Keratinocyte (primary cell): ENCODE measurements around the gene IGFBP6. TPM values are rescaled to one million over a fixed set of nuclear protein-coding genes. Genes with fewer than 3 reads are reported as not detected.

Experiments used
- DNase-seq: peaks from one replicate; pipeline ENCODE4 v3.0.0-alpha.2; 2011; ENCODE audit warnings: low read depth, missing footprints, low spot score
- FAIRE-seq: peaks from 2 replicates; lab custom pipeline; 2011; peaks lifted over from hg19 to GRCh38; lab: Jason Lieb, UNC
- H2AFZ ChIP-seq: 2 replicates; pipeline ENCODE4 v1.6.0; 2012; ENCODE audit warnings: low read length, control low read depth, inconsistent platforms; ENCODE audit not compliant: control insufficient read depth
- H3K27ac ChIP-seq: 2 replicates; pipeline ENCODE4 v1.5.1; 2011; ENCODE audit warnings: low read length; ENCODE audit not compliant: control insufficient read depth, insufficient read depth
- H3K27me3 ChIP-seq: 3 replicates; pipeline ENCODE4 v1.6.0; 2011; ENCODE audit warnings: low read length; ENCODE audit not compliant: control insufficient read depth, insufficient read depth; ENCODE audit errors: extremely low read depth
- H3K36me3 ChIP-seq, 2 experiments: 2 replicates in 1 of 2; 3 replicates in 1 of 2; pipeline ENCODE4 v1.5.1; 2011; ENCODE audit warnings: low read length in 2 of 2, mild to moderate bottlenecking in 1 of 2; ENCODE audit not compliant: control insufficient read depth in 2 of 2, insufficient read depth in 2 of 2; ENCODE audit errors: extremely low read depth in 1 of 2
- H3K4me1 ChIP-seq: 3 replicates; pipeline ENCODE4 v1.5.1; 2011; ENCODE audit warnings: low read length; ENCODE audit not compliant: control insufficient read depth, insufficient read depth; ENCODE audit errors: extremely low read depth
- H3K4me2 ChIP-seq: 3 replicates; pipeline ENCODE4 v1.6.0; 2011; ENCODE audit warnings: low read depth, low read length; ENCODE audit not compliant: control insufficient read depth, insufficient read depth; ENCODE audit errors: extremely low read depth
- H3K4me3 ChIP-seq, 3 experiments: fragments of 200-600 bp in 1 of 3; sonication (generic) in 1 of 3; 2 replicates in 2 of 3; 3 replicates in 1 of 3; pipeline ENCODE4 v1.5.1; 2011 to 2016; ENCODE audit warnings: low read length in 3 of 3, mild to moderate bottlenecking in 3 of 3, control low read depth in 2 of 3, inconsistent platforms in 1 of 3, low read depth in 1 of 3, mixed read lengths in 1 of 3, mixed run types in 1 of 3, moderate library complexity in 1 of 3; ENCODE audit not compliant: control insufficient read depth in 2 of 3, insufficient read depth in 2 of 3; ENCODE audit errors: extremely low read depth in 1 of 3
- H3K79me2 ChIP-seq: 2 replicates; pipeline ENCODE4 v1.6.0; 2012; ENCODE audit warnings: low read length; ENCODE audit not compliant: control insufficient read depth, insufficient read depth
- H3K9ac ChIP-seq: 3 replicates; pipeline ENCODE4 v1.6.0; 2011; ENCODE audit warnings: low read length; ENCODE audit not compliant: control insufficient read depth, insufficient read depth; ENCODE audit errors: extremely low read depth
- H3K9me1 ChIP-seq: 3 replicates; pipeline ENCODE4 v1.6.0; 2011; ENCODE audit warnings: low read length; ENCODE audit not compliant: control insufficient read depth, insufficient read depth; ENCODE audit errors: extremely low read depth
- H3K9me3 ChIP-seq: 2 replicates; pipeline ENCODE4 v1.5.1; 2012; ENCODE audit warnings: low read depth, low read length; ENCODE audit not compliant: control insufficient read depth
- H4K20me1 ChIP-seq: 3 replicates; pipeline ENCODE4 v1.6.0; 2011; ENCODE audit warnings: low read length; ENCODE audit not compliant: control insufficient read depth, insufficient read depth; ENCODE audit errors: extremely low read depth
- EZH2 ChIP-seq: IDR thresholded peaks from one replicate; pipeline ENCODE4 v1.6.1; 2012; ENCODE audit warnings: inconsistent platforms, mild to moderate bottlenecking, low read length, moderate library complexity
- dilution Hi-C: fragments of 300-500 bp; cut with MboI; formaldehyde crosslinking; loops from one replicate; pipeline ENCODE4 v1.7.0; 2020; ENCODE audit warnings: low sequenced_read_pairs; ENCODE audit not compliant: extremely low pct_ligation_motif_present
- polyA plus RNA-seq, 5 experiments: library from polyadenylated mRNA; depleted of rRNA in 3 of 5; stranded (reverse) in 3 of 5; stranded (forward) in 1 of 5; unstranded in 1 of 5; fragments of >200 nt; gene quantifications; 1 replicate in 1 of 5; 2 replicates in 3 of 5; 3 replicates in 1 of 5; pipeline versions ENCODE4 v1.2.1 to v1.2.3, GENCODE V29; 2011 to 2012; ENCODE audit warnings: missing spikeins in 2 of 5, low read depth in 1 of 5, low replicate concordance in 1 of 5
- TF ChIP-seq, protein P1 (sequence below), 3 experiments: IDR thresholded peaks in 1 of 3; conservative IDR thresholded peaks in 1 of 3; optimal IDR thresholded peaks in 1 of 3; 2 replicates in 2 of 3; 3 replicates in 1 of 3; pipeline versions ENCODE3 to v1.5.1; 2011; ENCODE audit warnings: low read length in 3 of 3, mild to moderate bottlenecking in 3 of 3, moderate library complexity in 2 of 3, control low read depth in 1 of 3, inconsistent platforms in 1 of 3; ENCODE audit not compliant: insufficient read depth in 2 of 3; ENCODE audit errors: extremely low read depth in 1 of 3

Gene IGFBP6
- polyA plus RNA-seq, 1 donor (not counting 4 experiments of a cell fraction or from before 2014, with no cell fraction given) = 30.1 TPM

DNA sequence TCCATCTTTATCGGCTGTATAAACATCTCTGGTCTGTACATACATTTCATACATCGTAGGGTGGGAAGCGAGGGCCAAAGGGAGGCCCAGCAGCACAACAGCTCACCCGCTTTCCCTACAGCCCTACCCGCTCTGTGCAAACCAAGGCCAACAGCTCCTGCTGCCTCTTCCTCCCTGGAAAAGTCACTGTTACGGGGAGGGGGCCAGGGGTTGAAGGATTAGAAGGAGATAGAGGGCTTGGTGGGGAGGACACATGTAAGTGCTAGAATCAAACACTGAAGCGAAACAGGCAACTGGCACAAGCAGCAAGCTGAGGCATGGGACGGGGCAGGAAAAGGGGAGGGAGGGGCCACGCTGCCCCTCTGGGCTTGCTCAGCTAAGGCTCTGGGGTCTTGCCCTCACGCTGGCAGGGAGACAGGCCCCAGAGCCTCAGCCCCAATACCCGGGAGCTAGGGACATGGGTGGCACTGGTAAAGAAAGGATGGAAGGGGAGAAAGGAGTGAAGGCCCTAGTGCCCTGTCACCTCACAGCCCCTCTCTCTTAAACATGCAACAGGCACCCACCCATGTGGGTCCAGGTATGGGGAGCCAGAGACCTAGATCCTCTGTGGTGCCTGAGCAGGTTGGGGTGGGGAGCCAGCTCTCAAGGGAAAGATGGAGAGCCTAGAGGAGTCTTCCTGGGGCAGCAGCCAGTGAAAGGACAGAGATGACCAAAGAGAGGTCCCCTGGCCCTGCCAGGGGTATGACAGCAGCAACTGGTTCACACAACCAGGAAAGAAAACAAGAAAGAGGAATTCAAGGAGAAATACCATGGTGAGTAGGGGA lies 32.6 kb upstream of the IGFBP6 start:
- Histone ChIP-seq H3K27me3 (no peaks in the 10 kb centered on the region), H3K9me3 (no peaks in the 10 kb centered on the region), H3K4me2 (no peak overlapping the region), H3K9ac (no peak overlapping the region), H3K36me3 (peaks cover 22% of the 10 kb centered on the region in 2 experiments), H3K4me3 (no peak overlapping the region), H4K20me1 (peaks cover 5% of the 10 kb centered on the region), H3K79me2 (no peaks in the 10 kb centered on the region), H3K9me1 (no peaks in the 10 kb centered on the region), H3K4me1 (peaks cover 17% of the 10 kb centered on the region), H3K27ac (no peak overlapping the region), H2AFZ (no peak overlapping the region)
- DNase-seq = no peak
- no peak for TF ChIP-seq EZH2
- TF ChIP-seq, protein P1, sequence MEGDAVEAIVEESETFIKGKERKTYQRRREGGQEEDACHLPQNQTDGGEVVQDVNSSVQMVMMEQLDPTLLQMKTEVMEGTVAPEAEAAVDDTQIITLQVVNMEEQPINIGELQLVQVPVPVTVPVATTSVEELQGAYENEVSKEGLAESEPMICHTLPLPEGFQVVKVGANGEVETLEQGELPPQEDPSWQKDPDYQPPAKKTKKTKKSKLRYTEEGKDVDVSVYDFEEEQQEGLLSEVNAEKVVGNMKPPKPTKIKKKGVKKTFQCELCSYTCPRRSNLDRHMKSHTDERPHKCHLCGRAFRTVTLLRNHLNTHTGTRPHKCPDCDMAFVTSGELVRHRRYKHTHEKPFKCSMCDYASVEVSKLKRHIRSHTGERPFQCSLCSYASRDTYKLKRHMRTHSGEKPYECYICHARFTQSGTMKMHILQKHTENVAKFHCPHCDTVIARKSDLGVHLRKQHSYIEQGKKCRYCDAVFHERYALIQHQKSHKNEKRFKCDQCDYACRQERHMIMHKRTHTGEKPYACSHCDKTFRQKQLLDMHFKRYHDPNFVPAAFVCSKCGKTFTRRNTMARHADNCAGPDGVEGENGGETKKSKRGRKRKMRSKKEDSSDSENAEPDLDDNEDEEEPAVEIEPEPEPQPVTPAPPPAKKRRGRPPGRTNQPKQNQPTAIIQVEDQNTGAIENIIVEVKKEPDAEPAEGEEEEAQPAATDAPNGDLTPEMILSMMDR (optimal IDR thresholded peaks at IDR 0.05 in 1 of 3, IDR thresholded peaks at IDR 0.05 in 1 of 3, conservative IDR thresholded peaks at IDR 0.05 in 1 of 3; ENCODE audit: extremely low read depth in 1 of 3, insufficient read depth in 2 of 3, low read length in 3 of 3) = no peak
- FAIRE-seq = no peak
- dilution Hi-C loops = no loop called here

GRCh38 chr12:53065470-53065869 lies 32.0 kb upstream of the IGFBP6 start:
- dilution Hi-C loops = no loop called here

More at GRCh38 chr12:53065470-53065869, 32.0 kb upstream of the IGFBP6 start:
- no peaks in the 10 kb centered on the region for H3K79me2 ChIP-seq
- H4K20me1 ChIP-seq = peaks cover 5% of the 10 kb centered on the region
- H3K4me3 ChIP-seq = no peak overlapping the region
- no peaks in the 10 kb centered on the region for H3K9me1 ChIP-seq
- H3K36me3 ChIP-seq = peaks cover 22% of the 10 kb centered on the region in 2 experiments
- peaks cover 17% of the 10 kb centered on the region for H3K4me1 ChIP-seq
- DNase-seq = no peak
- H2AFZ ChIP-seq = no peak overlapping the region
- H3K9ac ChIP-seq = no peak overlapping the region
- no peak overlapping the region for H3K27ac ChIP-seq
- FAIRE-seq = no peak
- no peak overlapping the region for H3K4me2 ChIP-seq
- no peaks in the 10 kb centered on the region for H3K9me3 ChIP-seq
- H3K27me3 ChIP-seq = no peaks in the 10 kb centered on the region
- TF ChIP-seq, protein P1 (optimal IDR thresholded peaks at IDR 0.05 in 1 of 3, IDR thresholded peaks at IDR 0.05 in 1 of 3, conservative IDR thresholded peaks at IDR 0.05 in 1 of 3; ENCODE audit: extremely low read depth in 1 of 3, insufficient read depth in 2 of 3, low read length in 3 of 3) = no peak
- TF ChIP-seq EZH2 = no peak
